Memory B cell (primary cell): ENCODE data around the gene CD58.

Experiments
- ATAC-seq: fragments of 150-1000 bp; cut with Tn5 transposase; 2 replicates; pipeline ENCODE4 v1.10.0; 2021; ENCODE audit warnings: low read depth, mild to moderate bottlenecking, moderate library complexity
- DNase-seq, 2 donors: peaks; one replicate each; pipeline ENCODE4 v3.0.0; 2022; ENCODE audit warnings: low spot score in 2 of 2
- H3K27ac Mint-ChIP-seq: one replicate; pipeline ENCODE4 v1.8.0; 2022; ENCODE audit warnings: mild to moderate bottlenecking, moderate library complexity, mixed read lengths
- H3K27me3 Mint-ChIP-seq: one replicate; pipeline ENCODE4 v1.8.0; 2022; ENCODE audit warnings: mixed read lengths
- H3K36me3 Mint-ChIP-seq: one replicate; pipeline ENCODE4 v1.8.0; 2022; ENCODE audit warnings: mild to moderate bottlenecking, mixed read lengths
- H3K4me1 Mint-ChIP-seq: one replicate; pipeline ENCODE4 v1.8.0; 2022; ENCODE audit warnings: mixed read lengths
- H3K4me3 Mint-ChIP-seq: one replicate; pipeline ENCODE4 v1.8.0; 2022; ENCODE audit warnings: mild to moderate bottlenecking, moderate library complexity, mixed read lengths
- H3K9me3 Mint-ChIP-seq: one replicate; pipeline ENCODE4 v1.8.0; 2022; ENCODE audit warnings: mixed read lengths

Gene CD58

DNA sequence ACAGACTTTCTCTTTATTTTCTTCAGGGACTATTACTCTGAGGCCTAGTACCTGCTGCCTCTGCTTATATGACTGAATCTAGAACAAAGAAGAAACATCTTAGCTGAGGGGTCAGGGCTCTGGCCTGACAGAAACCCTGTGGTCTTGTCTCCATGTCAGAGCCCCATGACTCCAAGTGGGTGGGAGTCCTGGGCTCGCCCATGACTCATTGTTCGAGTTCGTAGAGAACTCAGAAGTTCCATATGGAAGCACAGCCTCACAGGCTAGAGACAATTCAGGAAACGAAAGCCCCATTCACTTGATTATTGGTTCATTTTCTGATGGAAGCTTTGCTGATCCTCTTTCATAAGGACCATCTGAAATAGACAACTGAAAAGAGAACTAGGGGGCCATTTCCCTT lies 73.2 kb downstream of the CD58 start:
- DNase-seq: no peak
- ATAC-seq: no peak
- Mint-ChIP-seq H3K27me3 (no peaks in the 10 kb centered on the region), H3K4me3 (no peak overlapping the region), H3K9me3 (no peaks in the 10 kb centered on the region), H3K27ac (no peak overlapping the region), H3K36me3 (no peaks in the 10 kb centered on the region), H3K4me1 (peaks cover 6% of the 10 kb centered on the region)

DNA sequence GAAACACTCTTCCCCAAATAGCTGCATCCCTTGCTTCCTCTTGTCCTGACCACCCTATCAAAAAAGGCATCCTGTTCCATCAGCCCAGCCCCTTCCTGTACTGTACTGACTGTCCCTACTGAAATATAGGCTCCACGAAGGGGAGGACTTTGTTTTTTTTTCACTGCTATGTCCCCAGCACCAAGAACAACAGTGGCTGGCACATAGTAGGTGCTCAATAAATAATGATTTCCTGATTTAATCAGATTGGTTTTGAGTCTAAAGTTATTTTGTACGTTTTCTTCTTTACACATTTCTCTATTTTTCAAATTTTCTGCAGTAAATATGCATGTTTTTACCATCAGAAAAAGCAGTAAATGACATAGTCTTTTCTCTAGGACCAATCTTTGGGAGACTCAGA lies 73.9 kb downstream of the CD58 start:
- no peak for DNase-seq
- Mint-ChIP-seq H3K9me3 (no peaks in the 10 kb centered on the region), H3K4me1 (peaks cover 3% of the 10 kb centered on the region), H3K27ac (peak overlapping the region; percentile 61), H3K4me3 (no peak overlapping the region), H3K27me3 (no peaks in the 10 kb centered on the region), H3K36me3 (no peaks in the 10 kb centered on the region)
- ATAC-seq: no peak

DNA sequence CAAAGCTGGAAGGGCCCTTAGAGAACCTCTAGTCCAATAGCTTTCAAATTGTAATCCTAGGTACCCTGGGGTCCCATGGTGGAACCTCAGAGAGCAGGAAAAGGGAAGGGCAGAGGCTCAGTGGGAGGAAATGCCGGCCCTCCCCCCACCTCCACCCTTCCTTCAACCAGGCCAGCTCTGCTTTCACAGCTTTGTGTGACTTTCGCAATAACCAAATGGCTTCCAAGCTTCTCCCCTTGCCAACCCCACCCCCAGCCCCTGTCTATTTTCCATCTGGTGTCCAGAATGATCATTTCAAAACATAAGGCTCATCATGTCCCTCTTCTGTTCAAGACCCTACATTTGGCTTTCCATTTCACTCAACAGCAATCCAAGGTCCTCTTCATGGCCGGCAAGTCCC lies 74.4 kb downstream of the CD58 start:
- peaks cover 3% of the 10 kb centered on the region for H3K4me1 Mint-ChIP-seq
- H3K4me3 Mint-ChIP-seq: no peak overlapping the region
- H3K36me3 Mint-ChIP-seq: no peaks in the 10 kb centered on the region
- peak overlapping the region; percentile 61 for H3K27ac Mint-ChIP-seq
- no peak for DNase-seq
- H3K9me3 Mint-ChIP-seq: no peaks in the 10 kb centered on the region
- no peaks in the 10 kb centered on the region for H3K27me3 Mint-ChIP-seq
- ATAC-seq: no peak

DNA sequence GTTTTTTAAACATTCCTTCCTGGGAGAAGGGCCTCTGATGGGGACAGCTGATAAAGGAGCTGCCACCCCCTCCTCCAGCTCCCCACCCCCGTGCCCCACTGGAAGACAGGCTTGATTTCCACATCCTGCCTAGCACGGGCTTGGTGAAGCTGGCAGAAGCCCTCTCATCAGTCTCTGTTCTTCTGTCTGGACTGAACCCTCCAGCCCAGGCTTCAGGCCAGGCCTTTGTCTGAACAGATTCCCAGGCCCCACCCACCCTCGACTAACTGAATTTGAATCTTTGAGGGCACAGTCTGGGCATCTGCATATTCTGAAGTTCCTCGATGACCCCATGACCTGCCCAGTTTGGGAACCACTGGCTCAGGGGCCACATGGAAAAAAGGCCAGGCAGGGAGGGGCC lies 75.3 kb downstream of the CD58 start:
- H3K4me1 Mint-ChIP-seq: peaks cover 3% of the 10 kb centered on the region
- no peaks in the 10 kb centered on the region for H3K27me3 Mint-ChIP-seq
- no peak for DNase-seq
- H3K4me3 Mint-ChIP-seq: no peak overlapping the region
- no peak for ATAC-seq
- H3K27ac Mint-ChIP-seq: no peak overlapping the region
- H3K36me3 Mint-ChIP-seq: no peaks in the 10 kb centered on the region
- H3K9me3 Mint-ChIP-seq: no peaks in the 10 kb centered on the region

DNA sequence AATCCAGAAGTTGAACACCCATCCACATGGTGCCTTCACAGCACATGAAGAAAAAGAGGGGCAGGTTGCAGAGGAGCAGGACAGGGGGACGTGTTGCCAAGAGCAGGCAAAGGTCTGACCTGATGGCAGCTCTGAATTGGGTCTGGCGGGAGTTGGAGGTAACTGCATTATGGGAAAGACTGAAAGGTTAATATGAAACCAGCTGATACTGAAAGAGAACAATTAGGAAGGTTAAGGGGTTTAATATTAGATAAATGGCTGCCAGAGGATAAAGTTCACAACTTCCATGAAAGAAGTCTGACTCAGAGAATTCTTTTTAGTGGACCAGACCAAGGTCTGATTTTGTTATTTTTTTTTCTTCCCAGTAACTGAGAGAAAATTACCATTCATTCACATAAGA lies 76.1 kb downstream of the CD58 start:
- Mint-ChIP-seq H3K27ac (no peak overlapping the region), H3K4me3 (no peak overlapping the region), H3K36me3 (no peaks in the 10 kb centered on the region), H3K4me1 (peaks cover 3% of the 10 kb centered on the region), H3K9me3 (no peaks in the 10 kb centered on the region), H3K27me3 (no peaks in the 10 kb centered on the region)
- DNase-seq (no peak), ATAC-seq (no peak)

DNA sequence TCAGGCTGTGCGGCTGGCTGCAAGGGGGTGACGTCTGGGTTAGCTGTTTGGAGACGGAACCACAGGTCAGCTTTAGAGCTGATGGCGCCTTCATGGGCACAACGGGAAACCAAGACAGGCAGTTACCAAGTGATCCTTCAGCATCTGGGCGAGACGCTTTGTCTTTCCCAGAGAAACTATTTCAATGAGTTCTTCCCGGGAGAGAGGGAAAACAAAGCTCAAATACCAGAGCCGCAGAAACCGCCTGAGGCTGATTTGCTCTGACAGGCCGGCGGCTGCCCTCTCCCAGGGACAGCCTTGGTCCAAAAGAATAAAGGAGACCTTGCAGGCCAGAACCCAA lies 76.5 kb downstream of the CD58 start:
- DNase-seq: no peak
- Mint-ChIP-seq H3K27me3 (no peaks in the 10 kb centered on the region), H3K4me1 (peaks cover 4% of the 10 kb centered on the region), H3K9me3 (no peaks in the 10 kb centered on the region), H3K27ac (no peak overlapping the region), H3K4me3 (no peak overlapping the region), H3K36me3 (no peaks in the 10 kb centered on the region)
- no peak for ATAC-seq

DNA sequence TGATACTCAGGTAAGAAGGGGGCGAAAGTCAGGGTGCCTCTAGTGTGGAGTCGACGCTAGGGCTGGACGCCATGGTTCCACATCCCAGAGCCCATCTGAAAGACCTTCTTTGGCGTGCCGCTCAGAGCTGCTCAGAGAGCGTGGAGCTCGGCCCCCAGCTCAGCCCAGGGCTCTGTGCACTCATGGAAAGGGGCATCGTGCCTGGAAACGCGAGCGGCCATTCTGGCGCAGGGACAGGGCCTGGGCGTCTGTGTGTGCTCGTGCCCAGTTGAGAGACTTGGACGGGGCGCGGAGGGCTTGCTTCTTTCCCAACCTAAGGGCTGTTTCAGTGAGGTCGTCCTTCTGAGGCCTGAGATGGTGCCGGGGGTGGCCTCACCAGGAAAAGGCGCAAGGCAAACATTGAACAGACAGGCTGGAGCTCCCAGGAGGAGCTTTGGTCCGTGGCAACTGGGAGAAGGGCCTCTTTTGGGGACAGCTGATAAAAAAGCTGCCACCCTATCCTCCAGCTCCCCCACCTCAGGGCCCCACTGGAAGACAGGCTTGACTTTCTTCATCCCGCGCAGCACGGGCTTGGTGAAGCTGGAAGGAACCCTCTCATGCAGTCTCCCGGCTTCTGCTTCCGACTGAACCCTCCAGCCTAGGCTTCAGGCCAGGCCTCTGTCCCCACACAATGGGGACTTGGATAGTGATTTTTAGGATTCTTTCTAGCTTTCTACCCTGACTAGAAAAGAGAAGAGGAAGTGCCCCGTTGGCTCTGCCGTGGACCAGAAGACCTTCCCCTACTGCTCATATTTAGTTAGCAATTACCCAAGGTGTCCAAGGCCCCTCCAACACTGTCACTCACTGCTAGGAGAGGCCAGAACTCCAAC lies 77.1 kb downstream of the CD58 start:
- DNase-seq (no peak), ATAC-seq (no peak)
- Mint-ChIP-seq H3K4me3 (no peak overlapping the region), H3K9me3 (no peaks in the 10 kb centered on the region), H3K4me1 (peaks cover 2% of the 10 kb centered on the region), H3K27me3 (no peaks in the 10 kb centered on the region), H3K27ac (no peak overlapping the region), H3K36me3 (no peaks in the 10 kb centered on the region)

DNA sequence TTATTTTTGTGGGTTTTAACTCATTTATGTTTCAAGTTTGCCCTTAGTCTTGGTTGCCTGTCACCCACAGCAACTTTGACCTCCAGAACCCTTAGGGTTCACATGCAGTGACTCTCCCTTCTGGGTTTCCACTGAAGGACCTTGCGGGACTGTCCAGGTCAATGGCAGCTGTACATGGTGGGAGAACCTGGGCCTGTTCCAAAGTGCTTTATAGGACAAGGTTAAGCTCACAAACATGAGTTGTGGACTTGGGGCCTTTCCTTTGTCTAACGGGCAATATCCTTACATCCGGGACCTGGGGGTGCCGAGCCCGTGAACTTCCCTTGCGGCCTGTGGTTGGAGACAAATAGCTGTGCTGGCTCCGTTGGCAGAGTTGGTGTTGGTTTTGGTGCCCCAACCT lies 77.8 kb downstream of the CD58 start:
- DNase-seq (no peak), ATAC-seq (no peak)
- Mint-ChIP-seq H3K36me3 (no peaks in the 10 kb centered on the region), H3K4me3 (no peak overlapping the region), H3K27ac (no peak overlapping the region), H3K27me3 (no peaks in the 10 kb centered on the region), H3K9me3 (no peaks in the 10 kb centered on the region), H3K4me1 (peaks cover 2% of the 10 kb centered on the region)

DNA sequence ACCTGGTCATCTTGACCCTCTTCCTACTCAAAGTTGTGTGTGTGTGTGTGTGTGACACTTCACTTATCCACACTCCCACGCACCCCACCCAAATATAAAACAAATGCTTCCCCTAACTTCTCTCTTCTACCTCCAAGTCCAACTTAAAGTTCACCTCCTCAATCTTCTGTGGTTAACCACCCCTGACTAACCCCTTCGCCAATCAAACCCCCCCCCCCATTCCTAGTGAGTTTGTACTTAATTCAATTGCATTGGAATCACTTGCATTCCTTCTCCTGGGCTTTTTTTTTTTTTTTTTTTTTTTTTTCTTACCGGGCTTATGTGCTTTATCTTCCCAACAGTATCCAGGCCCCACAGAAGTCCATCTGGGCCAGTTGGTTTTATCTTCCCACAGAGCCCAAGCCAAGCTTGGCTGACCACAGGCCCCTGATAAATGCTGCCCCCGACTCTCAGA lies 78.4 kb downstream of the CD58 start:
- DNase-seq (no peak), ATAC-seq (no peak)
- Mint-ChIP-seq H3K9me3 (no peaks in the 10 kb centered on the region), H3K36me3 (no peaks in the 10 kb centered on the region), H3K27ac (no peak overlapping the region), H3K4me3 (no peak overlapping the region), H3K27me3 (no peaks in the 10 kb centered on the region), H3K4me1 (peaks cover 2% of the 10 kb centered on the region)

DNA sequence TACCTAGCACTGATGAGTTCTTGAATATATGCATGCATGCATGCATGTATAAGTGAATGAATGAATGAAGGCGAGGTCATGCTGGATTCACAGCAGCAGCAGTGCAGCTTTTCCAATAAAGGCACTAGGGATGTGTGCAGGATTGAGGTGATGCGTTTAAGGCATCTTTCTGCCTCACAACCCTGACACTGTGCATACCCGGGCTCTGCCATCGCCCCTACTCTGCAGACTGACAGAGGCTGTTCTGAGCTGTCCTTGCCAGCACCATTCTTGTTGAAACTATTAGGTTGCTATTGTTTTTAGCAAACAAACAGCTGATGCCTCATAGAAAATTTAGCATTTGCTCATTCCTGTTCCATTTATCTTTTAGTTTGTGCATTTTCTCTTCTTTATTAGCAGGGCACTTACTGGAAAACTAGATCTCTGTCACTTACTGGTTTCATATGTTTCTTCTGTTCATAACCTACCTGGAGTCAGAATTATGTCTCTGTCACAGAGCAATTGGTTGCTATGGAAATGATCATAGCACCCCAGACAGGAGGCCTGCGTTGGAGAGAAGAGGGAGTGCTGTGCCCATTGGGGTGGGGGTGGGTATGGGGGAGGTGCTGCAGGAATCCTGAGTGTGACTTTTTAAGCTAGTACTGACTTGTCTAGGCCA lies 79.0 kb downstream of the CD58 start:
- no peaks in the 10 kb centered on the region for H3K27me3 Mint-ChIP-seq
- no peaks in the 10 kb centered on the region for H3K36me3 Mint-ChIP-seq
- no peak overlapping the region for H3K4me3 Mint-ChIP-seq
- H3K9me3 Mint-ChIP-seq: no peaks in the 10 kb centered on the region
- peaks cover 2% of the 10 kb centered on the region for H3K4me1 Mint-ChIP-seq
- no peak overlapping the region for H3K27ac Mint-ChIP-seq
- ATAC-seq (no peak), DNase-seq (no peak)

DNA sequence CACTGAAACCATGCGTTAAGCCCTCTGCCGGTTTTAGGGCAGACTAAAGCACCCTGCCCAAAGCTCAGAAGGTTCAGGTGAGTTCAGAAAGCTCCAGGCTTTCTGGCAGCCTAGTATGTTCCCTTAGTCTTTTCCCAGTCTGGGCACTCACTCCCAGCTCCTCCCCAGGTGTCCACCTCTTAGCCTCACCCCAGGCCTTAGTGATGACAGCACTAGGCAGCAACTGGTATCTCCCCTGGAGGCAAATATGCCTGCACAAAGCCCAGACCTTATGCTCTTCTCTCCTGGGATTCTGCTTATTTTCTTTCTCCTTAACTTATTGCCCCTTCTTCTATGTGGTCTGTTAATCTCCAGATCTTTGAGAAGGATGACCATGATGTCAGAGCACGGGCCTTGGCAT lies 80.2 kb downstream of the CD58 start:
- peaks cover 2% of the 10 kb centered on the region for H3K4me1 Mint-ChIP-seq
- H3K9me3 Mint-ChIP-seq: no peaks in the 10 kb centered on the region
- DNase-seq (no peak), ATAC-seq (no peak)
- H3K27me3 Mint-ChIP-seq: no peaks in the 10 kb centered on the region
- H3K27ac Mint-ChIP-seq: no peak overlapping the region
- no peaks in the 10 kb centered on the region for H3K36me3 Mint-ChIP-seq
- H3K4me3 Mint-ChIP-seq: no peak overlapping the region

DNA sequence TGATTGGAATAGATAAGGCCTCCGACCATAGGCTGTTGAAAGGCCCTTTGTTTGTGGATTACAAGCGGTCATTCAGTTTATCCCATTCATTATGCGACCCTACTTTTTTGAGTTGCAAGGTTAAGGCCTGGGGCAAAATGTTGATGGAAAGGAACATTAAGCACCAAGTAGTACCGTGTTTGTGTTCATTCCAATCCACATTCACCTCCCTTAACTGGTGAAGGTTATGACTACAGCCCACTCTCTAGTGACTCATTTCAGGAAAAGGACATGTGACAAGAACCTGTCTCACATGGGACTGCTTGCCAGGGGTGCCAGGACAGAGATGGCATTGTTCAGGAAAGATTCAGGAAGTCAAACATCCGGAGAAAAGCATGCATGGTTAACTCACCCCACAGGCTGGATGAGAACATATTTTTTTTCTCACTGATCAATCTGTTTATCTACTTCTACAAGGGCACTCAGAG lies 81.6 kb downstream of the CD58 start:
- DNase-seq (no peak), ATAC-seq (no peak)
- Mint-ChIP-seq H3K36me3 (no peaks in the 10 kb centered on the region), H3K9me3 (no peaks in the 10 kb centered on the region), H3K4me1 (peaks cover 2% of the 10 kb centered on the region), H3K27ac (peak overlapping the region; percentile 48), H3K27me3 (no peaks in the 10 kb centered on the region), H3K4me3 (no peak overlapping the region)

DNA sequence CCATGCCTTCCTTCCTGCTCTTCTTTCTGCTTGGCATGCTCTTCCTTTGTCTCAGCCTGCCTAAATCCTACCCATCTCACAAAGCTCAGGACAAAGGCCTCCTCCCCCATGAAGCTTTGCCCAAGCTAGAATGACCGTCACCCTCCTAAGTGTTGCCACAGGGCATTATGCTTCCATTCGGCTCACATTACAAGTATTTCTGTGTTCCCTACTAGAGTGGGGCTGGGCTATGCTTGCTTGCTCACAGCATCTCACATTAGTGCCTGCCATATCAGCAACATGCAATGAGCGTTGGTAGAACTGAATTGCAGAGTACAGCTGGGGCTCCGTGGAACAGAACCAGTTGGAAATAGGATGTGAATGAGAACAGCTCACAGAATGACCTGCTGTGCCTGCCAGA lies 82.8 kb downstream of the CD58 start:
- Mint-ChIP-seq H3K9me3 (no peaks in the 10 kb centered on the region), H3K4me1 (peaks cover 2% of the 10 kb centered on the region), H3K4me3 (no peak overlapping the region), H3K27ac (no peak overlapping the region), H3K27me3 (no peaks in the 10 kb centered on the region), H3K36me3 (no peaks in the 10 kb centered on the region)
- DNase-seq (no peak), ATAC-seq (no peak)

DNA sequence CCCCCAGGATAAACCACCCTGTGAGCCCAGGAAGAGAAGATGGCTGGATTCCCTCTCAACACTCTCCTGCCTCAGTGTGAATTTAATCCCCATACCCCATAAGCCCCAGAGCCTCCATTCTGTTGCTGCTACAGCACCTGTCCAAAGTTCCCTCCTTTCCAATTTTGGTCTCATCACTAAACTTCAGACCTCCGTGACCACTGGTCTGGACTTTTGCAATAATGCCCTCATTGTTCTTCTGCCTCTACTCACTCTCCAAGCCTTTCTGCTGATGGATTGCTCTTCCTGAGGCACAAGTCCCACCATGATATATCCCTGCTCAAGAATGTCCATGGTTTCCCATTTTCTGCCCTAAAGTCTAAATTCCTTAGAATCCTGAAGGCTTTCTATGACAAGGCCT lies 83.2 kb downstream of the CD58 start:
- no peaks in the 10 kb centered on the region for H3K27me3 Mint-ChIP-seq
- no peaks in the 10 kb centered on the region for H3K9me3 Mint-ChIP-seq
- no peak overlapping the region for H3K4me3 Mint-ChIP-seq
- ATAC-seq (no peak), DNase-seq (no peak)
- no peak overlapping the region for H3K27ac Mint-ChIP-seq
- H3K4me1 Mint-ChIP-seq: peaks cover 2% of the 10 kb centered on the region
- H3K36me3 Mint-ChIP-seq: no peaks in the 10 kb centered on the region

DNA sequence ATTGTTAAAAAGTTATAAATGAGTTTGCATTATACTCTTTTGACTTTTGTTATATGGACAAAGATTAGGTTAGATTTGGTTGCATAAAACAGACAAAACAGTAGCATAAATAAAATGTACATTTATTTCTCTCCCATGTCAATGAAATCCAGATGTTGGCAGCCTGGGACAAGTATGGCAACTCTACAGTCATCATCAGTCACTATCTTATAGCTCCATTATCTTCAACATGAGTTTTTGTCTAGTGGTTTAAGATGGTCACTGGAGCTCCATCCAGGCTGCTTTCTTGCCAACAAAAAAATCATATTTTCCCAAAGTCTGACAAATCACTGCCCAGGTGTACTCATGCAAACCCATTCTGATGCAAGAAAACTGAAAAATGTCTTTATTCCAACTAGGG lies 83.8 kb downstream of the CD58 start:
- DNase-seq (no peak), ATAC-seq (no peak)
- H3K36me3 Mint-ChIP-seq: no peaks in the 10 kb centered on the region
- H3K27ac Mint-ChIP-seq: no peak overlapping the region
- H3K4me1 Mint-ChIP-seq: peaks cover 2% of the 10 kb centered on the region
- H3K9me3 Mint-ChIP-seq: no peaks in the 10 kb centered on the region
- no peak overlapping the region for H3K4me3 Mint-ChIP-seq
- no peaks in the 10 kb centered on the region for H3K27me3 Mint-ChIP-seq
